Endothelial cell of umbilical vein (primary cell): ENCODE results near the gene FURIN. TPM values are rescaled to one million over a fixed set of nuclear protein-coding genes. Genes with fewer than 3 reads are reported as not detected.

Experiments
- BruUV-seq: library from RNA; stranded (reverse); fragments of 400-500 nt; replicated peaks from 2 replicates; lab custom pipeline; 2021; lab: Mats Ljungman, UMichigan
- CTCF ChIA-PET: fragments of 300-600, 350-600 bp; sonication (Branson Sonifier 250); formaldehyde crosslinking; loops from one replicate; lab custom pipeline; 2021; ENCODE audit warnings: antibody characterized with exemption, inconsistent platforms; lab: Charles Lee
- POLR2A ChIA-PET: fragments of 300-600, 350-600 bp; sonication (Branson Sonifier 250); formaldehyde crosslinking; loops from one replicate; lab custom pipeline; 2021; ENCODE audit warnings: antibody characterized with exemption, inconsistent platforms; lab: Charles Lee
- DNase-seq: peaks from one replicate; pipeline ENCODE4 v3.0.0-alpha.2; 2011; ENCODE audit warnings: low read depth, low spot score
- FAIRE-seq: peaks from 2 replicates; lab custom pipeline; 2011; peaks lifted over from hg19 to GRCh38; lab: Jason Lieb, UNC
- H2AFZ ChIP-seq: 2 replicates; pipeline ENCODE4 v1.6.0; 2012; ENCODE audit warnings: low read depth, low read length, control low read depth, inconsistent platforms
- H3K27ac ChIP-seq: 2 replicates; pipeline ENCODE4 v1.5.1; 2011; ENCODE audit warnings: low read depth, mild to moderate bottlenecking, control low read depth, low read length, moderate library complexity; ENCODE audit not compliant: insufficient read depth
- H3K27me3 ChIP-seq, 2 experiments: 2 replicates each; pipeline versions ENCODE4 v1.6.0 to v1.6.1; 2011; ENCODE audit warnings: low read length in 2 of 2, mixed read lengths in 1 of 2; ENCODE audit not compliant: control insufficient read depth in 2 of 2, insufficient read depth in 2 of 2
- H3K36me3 ChIP-seq, 2 experiments: 2 replicates in 1 of 2; 3 replicates in 1 of 2; pipeline ENCODE4 v1.5.1; 2011; ENCODE audit warnings: low read length in 2 of 2, mild to moderate bottlenecking in 1 of 2, moderate library complexity in 1 of 2; ENCODE audit not compliant: control insufficient read depth in 2 of 2, insufficient read depth in 2 of 2; ENCODE audit errors: extremely low read depth in 1 of 2
- H3K4me1 ChIP-seq: 3 replicates; pipeline ENCODE4 v1.5.1; 2011; ENCODE audit warnings: mild to moderate bottlenecking, low read length; ENCODE audit not compliant: control insufficient read depth, insufficient read depth; ENCODE audit errors: extremely low read depth
- H3K4me2 ChIP-seq: 2 replicates; pipeline ENCODE4 v1.6.1; 2011; ENCODE audit warnings: low read length, control low read depth, mixed read lengths; ENCODE audit not compliant: insufficient read depth
- H3K4me3 ChIP-seq, 3 experiments: fragments of 200-600 bp in 1 of 3; sonication (generic), shearing (Covaris generic) in 1 of 3; replicated peaks in 1 of 3; 2 replicates each; pipeline ENCODE4 v1.5.1; 2011 to 2016; ENCODE audit warnings: control low read depth in 3 of 3, low read length in 3 of 3, mild to moderate bottlenecking in 2 of 3, inconsistent platforms in 1 of 3, low read depth in 1 of 3, moderate library complexity in 1 of 3; ENCODE audit not compliant: insufficient read depth in 1 of 3
- H3K79me2 ChIP-seq: 2 replicates; pipeline ENCODE4 v1.6.0; 2012; ENCODE audit warnings: low read length, inconsistent platforms; ENCODE audit not compliant: control insufficient read depth, insufficient read depth
- H3K9ac ChIP-seq: replicated peaks from 2 replicates; pipeline ENCODE3; 2011; ENCODE audit warnings: low read length, control low read depth; ENCODE audit not compliant: insufficient read depth; ENCODE audit errors: extremely low read depth
- H3K9me1 ChIP-seq: replicated peaks from 3 replicates; pipeline ENCODE4 v1.6.0; 2011; ENCODE audit warnings: mild to moderate bottlenecking, low read length; ENCODE audit not compliant: control insufficient read depth, insufficient read depth; ENCODE audit errors: extremely low read depth
- H3K9me3 ChIP-seq: replicated peaks from 2 replicates; pipeline ENCODE4 v1.5.1; 2012; ENCODE audit warnings: low read length, inconsistent platforms; ENCODE audit not compliant: control insufficient read depth, insufficient read depth
- H4K20me1 ChIP-seq: replicated peaks from 2 replicates; pipeline ENCODE3; 2011; ENCODE audit warnings: mild to moderate bottlenecking, low read length; ENCODE audit not compliant: control insufficient read depth, insufficient read depth; ENCODE audit errors: extremely low read depth
- EZH2 ChIP-seq: IDR thresholded peaks from 2 replicates; pipeline ENCODE4 v1.6.1; 2012; ENCODE audit warnings: borderline replicate concordance, low read depth, mild to moderate bottlenecking, moderate library complexity, low read length, inconsistent platforms; ENCODE audit not compliant: severe bottlenecking
- FOS ChIP-seq: IDR thresholded peaks from 2 replicates; pipeline ENCODE4 v1.6.1; 2011; ENCODE audit warnings: mild to moderate bottlenecking, low read length, moderate library complexity, borderline replicate concordance; ENCODE audit not compliant: insufficient read depth
- GATA2 ChIP-seq: IDR thresholded peaks from 2 replicates; pipeline ENCODE4 v1.7.0; 2011; ENCODE audit warnings: low read depth, mild to moderate bottlenecking, moderate library complexity, mixed read lengths, low read length; ENCODE audit not compliant: insufficient read length, insufficient read depth
- JUN ChIP-seq: IDR thresholded peaks from 2 replicates; pipeline ENCODE4 v1.6.1; 2011; ENCODE audit warnings: borderline replicate concordance, low read depth; ENCODE audit not compliant: insufficient read length, insufficient read depth
- MYC ChIP-seq: IDR thresholded peaks from one replicate; pipeline ENCODE4 v1.6.1; 2011; ENCODE audit warnings: mild to moderate bottlenecking, low read depth, low read length
- POLR2A ChIP-seq: IDR thresholded peaks from 2 replicates; pipeline ENCODE4 v1.6.1; 2012; ENCODE audit warnings: low read depth, mild to moderate bottlenecking, control low read depth, low read length
- POLR2AphosphoS5 ChIP-seq: IDR thresholded peaks from 2 replicates; pipeline ENCODE4 v1.6.1; 2012; ENCODE audit warnings: low read depth, mild to moderate bottlenecking, control low read depth, low read length, moderate library complexity; ENCODE audit not compliant: insufficient read depth
- dilution Hi-C: fragments of 300-500 bp; cut with MboI; formaldehyde crosslinking; loops from one replicate; pipeline ENCODE4 v1.15.0; 2019; ENCODE audit warnings: low sequenced_read_pairs; ENCODE audit not compliant: extremely low pct_ligation_motif_present
- intact Hi-C: fragments of 100-400 bp; cut with micrococcal nuclease; formaldehyde crosslinking; loops from one replicate; pipeline ENCODE4 v1.10.0; 2022
- polyA plus RNA-seq, 4 experiments: library from polyadenylated mRNA; depleted of rRNA in 3 of 4; stranded (reverse) in 3 of 4; unstranded in 1 of 4; fragments of >200 nt; gene quantifications; 2 replicates each; pipeline versions ENCODE4 v1.2.1 to v1.2.3, GENCODE V29; 2011 to 2012; ENCODE audit warnings: missing spikeins in 1 of 4
- total RNA-seq: library from RNA; stranded (reverse); gene quantifications from 2 replicates; pipeline ENCODE4 v1.2.3, GENCODE V29; 2021
- TF ChIP-seq, protein P1 (sequence below), 2 donors: IDR thresholded peaks; 1 replicate in 1 of 2; 2 replicates in 1 of 2; pipeline ENCODE4 v1.5.1; 2011; ENCODE audit warnings: low read length in 2 of 2, mild to moderate bottlenecking in 2 of 2, moderate library complexity in 2 of 2, control low read depth in 1 of 2, inconsistent platforms in 1 of 2, low read depth in 1 of 2; ENCODE audit not compliant: insufficient read depth in 1 of 2; ENCODE audit errors: extremely low read depth in 1 of 2
- TF ChIP-seq, protein P2 (sequence below): IDR thresholded peaks from 2 replicates; pipeline ENCODE4 v1.6.1; 2011; ENCODE audit not compliant: insufficient read depth, insufficient read length

The FURIN gene
- total and polyA plus RNA-seq, 2 donors (not counting 3 experiments of a cell fraction or from before 2014, with no cell fraction given): 77.4 to 131 TPM

DNA sequence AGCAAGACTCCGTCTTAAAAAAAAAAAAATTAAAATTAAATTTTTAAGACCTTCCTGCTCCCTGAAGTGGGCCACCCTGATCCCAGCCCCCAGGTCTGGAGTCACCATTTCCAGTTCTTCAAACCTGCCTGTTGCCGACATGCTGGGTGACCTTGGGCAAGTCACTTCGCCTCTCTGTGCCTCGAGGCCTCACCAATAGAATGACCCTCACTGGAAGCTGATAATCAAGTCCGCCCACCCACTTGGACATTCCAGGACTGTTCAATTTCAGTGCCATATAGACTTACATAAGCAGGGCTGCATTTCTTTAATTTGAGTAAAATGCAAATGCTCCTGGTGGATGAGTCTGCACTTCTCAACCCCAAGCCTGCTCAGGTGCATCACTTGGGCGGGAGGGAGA lies 39.3 kb upstream of the FURIN start:
- H3K27ac ChIP-seq: no peak overlapping the region
- dilution Hi-C loops: no loop called here
- TF ChIP-seq, protein P1, sequence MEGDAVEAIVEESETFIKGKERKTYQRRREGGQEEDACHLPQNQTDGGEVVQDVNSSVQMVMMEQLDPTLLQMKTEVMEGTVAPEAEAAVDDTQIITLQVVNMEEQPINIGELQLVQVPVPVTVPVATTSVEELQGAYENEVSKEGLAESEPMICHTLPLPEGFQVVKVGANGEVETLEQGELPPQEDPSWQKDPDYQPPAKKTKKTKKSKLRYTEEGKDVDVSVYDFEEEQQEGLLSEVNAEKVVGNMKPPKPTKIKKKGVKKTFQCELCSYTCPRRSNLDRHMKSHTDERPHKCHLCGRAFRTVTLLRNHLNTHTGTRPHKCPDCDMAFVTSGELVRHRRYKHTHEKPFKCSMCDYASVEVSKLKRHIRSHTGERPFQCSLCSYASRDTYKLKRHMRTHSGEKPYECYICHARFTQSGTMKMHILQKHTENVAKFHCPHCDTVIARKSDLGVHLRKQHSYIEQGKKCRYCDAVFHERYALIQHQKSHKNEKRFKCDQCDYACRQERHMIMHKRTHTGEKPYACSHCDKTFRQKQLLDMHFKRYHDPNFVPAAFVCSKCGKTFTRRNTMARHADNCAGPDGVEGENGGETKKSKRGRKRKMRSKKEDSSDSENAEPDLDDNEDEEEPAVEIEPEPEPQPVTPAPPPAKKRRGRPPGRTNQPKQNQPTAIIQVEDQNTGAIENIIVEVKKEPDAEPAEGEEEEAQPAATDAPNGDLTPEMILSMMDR (IDR thresholded peaks at IDR 0.05; ENCODE audit: extremely low read depth in 1 of 2, insufficient read depth in 1 of 2, low read depth in 1 of 2, low read length in 2 of 2): no peak
- TF ChIP-seq POLR2AphosphoS5: no peak
- no peak for TF ChIP-seq POLR2A
- no peak for TF ChIP-seq MYC
- TF ChIP-seq JUN: no peak
- TF ChIP-seq, protein P2, sequence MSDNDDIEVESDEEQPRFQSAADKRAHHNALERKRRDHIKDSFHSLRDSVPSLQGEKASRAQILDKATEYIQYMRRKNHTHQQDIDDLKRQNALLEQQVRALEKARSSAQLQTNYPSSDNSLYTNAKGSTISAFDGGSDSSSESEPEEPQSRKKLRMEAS: no peak
- TF ChIP-seq EZH2: no peak
- TF ChIP-seq GATA2: no peak
- no peak for TF ChIP-seq FOS

More for the DNA sequence above, 39.3 kb upstream of the FURIN start:
- Histone ChIP-seq H3K9ac (no peak overlapping the region), H3K27me3 (no peaks in the 10 kb centered on the region), H3K36me3 (no peaks in the 10 kb centered on the region), H3K4me3 (no peak overlapping the region), H4K20me1 (no peaks in the 10 kb centered on the region), H3K4me1 (no peaks in the 10 kb centered on the region), H2AFZ (no peak overlapping the region), H3K9me3 (no peaks in the 10 kb centered on the region), H3K79me2 (no peaks in the 10 kb centered on the region), H3K4me2 (no peak overlapping the region), H3K9me1 (no peaks in the 10 kb centered on the region)
- POLR2A ChIA-PET: no interaction called here
- DNase-seq (no peak), FAIRE-seq (no peak)
- intact Hi-C loops: no loop called here
- CTCF ChIA-PET: interaction anchor here (1.1 kb wide), 1 partner anchor 181 kb away, joined by 3 read pairs; no protein-coding TSS in a partner anchor
- BruUV-seq: no TSS peak
